GM12872 (cell line): ENCODE results near the gene RECQL5.

Experiments
- TF ChIP-seq, protein P1 (sequence below): IDR thresholded peaks from 3 replicates; pipeline ENCODE4 v1.5.1; 2011; ENCODE audit warnings: low read depth, mild to moderate bottlenecking, low read length, moderate library complexity; ENCODE audit not compliant: insufficient read depth

Gene RECQL5

DNA sequence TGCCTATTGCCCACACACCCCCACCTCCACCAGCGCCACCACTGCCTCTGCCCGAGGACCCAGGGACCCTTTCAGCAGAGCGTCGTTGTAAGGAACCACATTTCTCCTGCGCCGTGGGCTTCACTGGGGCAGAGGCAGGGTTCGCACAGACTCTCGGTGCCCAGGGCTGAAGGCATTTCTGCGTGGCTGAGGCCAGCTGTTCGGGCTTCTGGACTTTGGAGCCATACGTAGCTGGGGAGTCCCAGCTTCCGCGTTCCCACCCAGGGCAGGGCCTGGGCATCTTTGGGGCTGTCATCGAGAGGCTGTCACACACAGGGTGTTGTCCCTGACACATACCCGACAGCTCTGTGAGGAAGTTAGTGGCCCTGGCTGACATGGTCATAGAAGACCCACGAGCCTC is 49.7 kb downstream of the RECQL5 start:
- TF ChIP-seq, protein P1, sequence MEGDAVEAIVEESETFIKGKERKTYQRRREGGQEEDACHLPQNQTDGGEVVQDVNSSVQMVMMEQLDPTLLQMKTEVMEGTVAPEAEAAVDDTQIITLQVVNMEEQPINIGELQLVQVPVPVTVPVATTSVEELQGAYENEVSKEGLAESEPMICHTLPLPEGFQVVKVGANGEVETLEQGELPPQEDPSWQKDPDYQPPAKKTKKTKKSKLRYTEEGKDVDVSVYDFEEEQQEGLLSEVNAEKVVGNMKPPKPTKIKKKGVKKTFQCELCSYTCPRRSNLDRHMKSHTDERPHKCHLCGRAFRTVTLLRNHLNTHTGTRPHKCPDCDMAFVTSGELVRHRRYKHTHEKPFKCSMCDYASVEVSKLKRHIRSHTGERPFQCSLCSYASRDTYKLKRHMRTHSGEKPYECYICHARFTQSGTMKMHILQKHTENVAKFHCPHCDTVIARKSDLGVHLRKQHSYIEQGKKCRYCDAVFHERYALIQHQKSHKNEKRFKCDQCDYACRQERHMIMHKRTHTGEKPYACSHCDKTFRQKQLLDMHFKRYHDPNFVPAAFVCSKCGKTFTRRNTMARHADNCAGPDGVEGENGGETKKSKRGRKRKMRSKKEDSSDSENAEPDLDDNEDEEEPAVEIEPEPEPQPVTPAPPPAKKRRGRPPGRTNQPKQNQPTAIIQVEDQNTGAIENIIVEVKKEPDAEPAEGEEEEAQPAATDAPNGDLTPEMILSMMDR = no peak

DNA sequence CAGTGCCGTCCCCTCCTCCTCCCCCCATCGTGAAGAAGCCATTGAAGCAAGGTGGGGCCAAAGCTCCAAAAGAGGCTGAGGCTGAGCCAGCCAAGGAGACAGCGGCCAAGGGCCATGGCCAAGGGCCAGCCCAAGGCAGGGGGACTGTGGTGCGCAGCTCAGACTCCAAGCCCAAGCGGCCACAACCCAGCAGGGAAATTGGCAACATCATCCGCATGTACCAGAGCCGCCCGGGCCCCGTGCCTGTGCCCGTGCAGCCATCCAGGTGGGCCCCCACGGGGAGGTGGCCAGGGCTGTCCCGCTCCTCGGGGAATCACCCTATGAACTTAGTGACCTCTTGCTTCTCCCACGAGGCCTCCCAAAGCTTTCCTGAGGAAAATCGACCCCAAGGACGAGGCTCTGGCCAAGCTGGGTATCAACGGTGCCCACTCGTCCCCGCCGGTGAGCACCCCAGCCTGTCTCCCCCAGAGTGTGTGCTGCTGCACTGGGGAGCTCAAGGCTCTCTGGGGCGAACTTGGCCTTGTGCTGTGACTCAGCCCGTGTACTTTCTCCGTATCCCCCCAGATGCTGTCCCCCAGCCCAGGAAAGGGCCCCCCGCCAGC is 50.3 kb downstream of the RECQL5 start:
- TF ChIP-seq, protein P1 = no peak

DNA sequence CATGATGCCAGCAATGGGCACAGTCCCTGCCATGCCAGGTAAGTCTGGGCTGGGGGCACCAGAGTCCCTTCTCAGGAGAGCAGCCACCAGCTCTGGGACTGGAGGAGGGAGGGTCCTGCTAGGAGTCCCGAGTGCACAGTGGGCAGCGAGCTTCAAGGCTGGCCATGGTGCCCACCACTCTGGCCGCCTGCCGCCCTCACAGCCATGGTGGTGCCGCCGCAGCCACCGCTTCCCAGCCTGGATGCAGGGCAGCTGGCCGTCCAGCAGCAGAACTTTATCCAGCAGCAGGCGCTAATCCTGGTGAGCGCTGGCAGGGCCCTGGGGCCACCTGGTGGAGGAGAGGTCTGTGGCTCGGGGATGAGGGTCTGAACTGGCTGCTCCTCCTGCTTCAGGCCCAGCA is 51.7 kb downstream of the RECQL5 start:
- TF ChIP-seq, protein P1 = 0 out of 3 replicates have a peak, but pooled peaks have one; percentile 6

DNA sequence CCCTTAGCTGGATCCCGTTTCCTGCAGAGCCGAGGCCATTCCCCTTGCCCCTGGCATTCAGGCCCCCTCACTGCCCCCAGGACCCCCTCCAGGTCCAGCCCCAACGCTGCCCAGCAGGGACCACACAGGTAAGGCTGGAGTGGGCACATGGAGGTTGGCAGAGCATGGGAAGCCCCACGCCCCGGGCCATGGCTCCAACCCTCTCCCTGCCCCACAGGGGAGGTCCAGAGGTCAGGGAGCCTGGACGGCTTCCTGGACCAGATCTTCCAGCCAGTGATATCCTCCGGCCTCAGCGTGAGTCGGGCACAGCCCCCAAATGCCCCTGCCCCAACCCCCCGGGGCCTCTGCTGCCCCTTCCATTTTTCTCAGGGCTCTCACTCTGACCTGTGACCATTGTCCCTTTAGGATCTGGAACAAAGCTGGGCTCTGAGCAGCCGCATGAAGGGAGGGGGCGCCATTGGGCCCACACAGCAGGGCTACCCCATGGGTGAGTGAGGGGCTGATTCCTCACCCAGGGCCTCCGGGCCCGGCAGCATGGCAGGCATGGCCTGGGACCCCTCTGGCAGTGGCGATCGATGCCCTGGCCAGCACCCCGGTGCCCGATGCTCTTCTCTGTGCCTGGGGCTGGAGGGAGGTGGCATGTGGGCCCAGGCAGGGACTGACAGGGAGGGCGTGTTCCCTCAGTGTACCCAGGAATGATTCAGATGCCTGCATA is 52.2 kb downstream of the RECQL5 start:
- TF ChIP-seq, protein P1 = no peak

DNA sequence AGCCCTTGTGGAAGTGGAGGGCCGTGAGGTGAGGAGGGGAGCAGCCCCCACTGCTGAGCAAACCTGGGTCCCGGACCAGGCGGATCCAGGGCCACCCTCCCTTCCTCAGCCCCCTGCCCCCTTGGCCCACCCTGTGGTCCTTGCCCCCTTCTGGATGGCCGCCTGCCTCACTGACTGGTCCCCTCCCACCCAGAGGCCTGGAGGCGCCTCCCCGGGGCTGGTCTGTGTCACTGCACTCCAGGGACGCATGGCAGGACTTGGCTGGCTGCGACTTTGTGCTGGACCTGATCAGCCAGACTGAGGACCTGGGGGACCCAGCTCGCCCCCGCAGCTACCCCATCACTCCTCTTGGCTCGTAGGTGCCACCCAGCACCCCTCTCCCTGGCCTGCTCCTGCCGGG is 52.9 kb downstream of the RECQL5 start:
- TF ChIP-seq, protein P1 = peak; percentile 31; the same call in 1 of the 3 replicates

DNA sequence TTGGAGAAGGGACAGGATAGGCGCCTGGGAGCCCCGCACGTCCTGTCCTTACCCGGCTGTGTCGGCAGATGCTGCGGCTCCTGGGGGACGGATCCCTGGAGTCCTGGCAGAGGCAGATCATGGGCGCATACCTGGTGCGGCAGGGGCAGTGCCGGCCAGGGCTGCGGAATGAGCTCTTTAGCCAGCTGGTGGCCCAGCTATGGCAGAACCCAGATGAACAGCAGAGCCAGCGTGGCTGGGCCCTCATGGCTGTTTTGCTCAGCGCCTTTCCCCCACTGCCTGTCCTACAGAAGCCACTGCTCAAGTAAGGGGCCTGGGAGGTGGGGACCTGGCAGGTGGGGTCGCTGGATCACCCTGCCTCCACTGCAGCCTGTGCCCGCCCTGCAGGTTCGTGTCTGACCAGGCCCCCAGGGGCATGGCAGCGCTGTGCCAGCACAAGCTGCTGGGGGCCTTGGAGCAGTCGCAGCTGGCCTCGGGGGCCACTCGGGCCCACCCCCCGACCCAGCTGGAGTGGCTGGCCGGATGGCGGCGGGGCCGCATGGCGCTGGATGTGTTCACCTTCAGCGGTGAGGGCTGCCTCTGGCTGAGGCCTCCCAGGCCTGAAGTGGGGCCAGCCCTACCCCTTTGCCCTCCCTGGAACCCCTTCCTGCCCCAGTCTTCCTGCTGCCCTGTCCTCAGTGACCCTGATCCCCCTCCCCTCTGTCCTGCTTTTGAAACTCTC is 53.9 kb downstream of the RECQL5 start:
- TF ChIP-seq, protein P1 = no peak

DNA sequence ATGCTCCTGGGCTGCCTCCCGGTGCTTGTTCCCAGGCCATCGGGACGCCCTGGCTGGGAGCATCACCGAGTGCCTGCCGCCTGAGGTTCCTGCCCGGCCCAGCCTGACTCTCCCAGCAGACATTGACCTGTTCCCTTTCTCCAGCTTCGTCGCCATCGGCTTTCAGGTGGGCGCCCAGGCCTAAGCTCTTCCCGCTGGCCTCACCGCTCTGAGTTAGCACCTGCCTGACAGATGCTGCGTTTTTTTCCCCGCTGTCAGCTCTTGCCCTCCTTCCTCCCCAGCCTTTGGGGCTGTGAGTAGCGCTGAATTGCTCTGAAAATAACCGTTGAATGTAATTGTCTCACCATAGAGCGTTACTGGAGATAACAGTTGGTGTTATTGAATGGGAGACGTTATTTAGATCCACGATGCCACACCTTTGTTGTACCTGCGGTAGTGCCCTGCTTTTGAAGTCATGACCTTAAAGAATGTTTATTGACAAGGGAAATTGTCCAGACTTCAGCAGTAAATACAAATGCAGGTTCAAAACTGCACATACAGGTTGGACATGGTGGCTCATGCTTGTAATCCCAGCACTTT is 55.0 kb downstream of the RECQL5 start:
- TF ChIP-seq, protein P1 = no peak
